Stimulated activated CD4-positive, alpha-beta T cell treated with anti-CD3 and anti-CD28 coated beads, Interleukin-4, amount 100 ng/mL, for 4 hours (primary cell): ENCODE results near the gene GRID1.
"Not testable (repeated sequence)": the region's sequence is repeated elsewhere in the genome, so short reads cannot be mapped to it uniquely, and the experiment has no call there.

ENCODE experiments used
- DNase-seq, 2 experiments: peaks; one replicate each; pipeline ENCODE4 v3.0.0-alpha.2; 2020

The GRID1 gene

DNA sequence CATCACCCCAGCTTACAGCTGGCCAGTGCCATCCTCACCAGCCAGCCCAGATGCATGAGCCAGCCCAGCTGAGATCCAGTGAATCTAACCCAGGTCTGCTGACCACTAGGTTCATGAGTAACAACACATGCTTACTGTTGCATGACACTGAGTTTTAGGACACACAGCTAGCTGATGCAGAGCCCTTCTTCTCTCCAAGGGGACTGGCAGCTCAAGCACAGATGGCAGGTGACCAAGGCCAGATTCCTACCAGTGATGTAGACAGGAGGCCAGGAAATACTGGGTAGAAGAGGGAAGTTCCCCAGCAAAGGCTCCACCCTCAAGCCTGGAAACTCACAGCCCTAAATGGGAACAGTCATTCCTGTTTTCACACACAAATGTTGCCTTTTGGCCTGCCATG, 236.6 kb downstream of the GRID1 start:
- no peak for DNase-seq

- DNase-seq, result no peak
These were observed 238.2 kb downstream of the GRID1 start for GRCh38 chr10:86128360-86128759.

DNA sequence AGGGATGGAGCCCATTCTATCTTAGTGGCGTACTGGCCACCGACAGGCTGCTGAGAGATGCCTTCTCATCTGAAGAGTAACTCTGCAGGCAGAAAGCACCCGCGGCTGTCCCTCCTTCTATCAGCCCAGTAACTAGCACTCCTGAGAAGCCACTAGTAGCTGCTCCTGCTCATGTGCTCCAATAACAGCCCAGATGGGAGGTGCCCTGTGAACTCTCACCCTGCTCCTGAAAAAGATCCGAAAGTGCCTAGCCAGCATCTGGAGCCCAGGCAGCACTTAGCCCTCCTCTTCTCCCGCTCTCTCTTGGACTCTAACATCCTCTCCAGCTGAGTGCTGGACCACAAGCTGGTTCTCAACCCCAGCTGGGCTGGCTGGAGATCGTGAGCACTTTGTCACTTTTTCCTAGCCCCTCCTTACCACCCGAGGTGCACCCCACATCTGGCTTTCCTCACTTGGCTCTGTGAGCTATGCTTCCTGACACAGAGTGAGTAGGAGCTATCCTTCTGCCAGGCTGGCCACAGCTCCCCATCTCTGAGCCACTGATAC, 239.2 kb downstream of the GRID1 start:
- no peak for DNase-seq

- DNase-seq, result no peak
These were observed 241.9 kb downstream of the GRID1 start for GRCh38 chr10:86124734-86125133.

DNA sequence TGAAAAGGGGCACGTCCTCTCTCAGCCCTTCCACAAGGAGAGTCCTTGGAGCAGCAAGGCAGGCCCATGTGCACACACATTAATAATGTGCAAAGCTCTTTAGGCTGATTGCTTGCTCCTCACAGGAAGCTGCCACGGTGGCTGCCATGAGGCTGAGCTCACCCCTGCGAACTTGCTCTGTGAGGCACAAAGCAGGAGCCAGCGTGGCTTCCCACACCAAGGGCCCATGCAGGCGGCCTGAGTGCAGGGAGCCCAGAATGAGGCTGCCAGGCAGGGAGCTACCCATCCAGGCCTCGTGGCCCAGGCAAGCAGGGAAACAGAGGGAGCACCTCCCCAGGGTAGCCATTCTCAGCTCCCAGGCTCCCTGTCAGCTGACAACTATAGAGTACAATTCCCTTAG, 242.9 kb downstream of the GRID1 start:
- DNase-seq, result no peak

GRCh38 chr10:86123304-86123703, 243.3 kb downstream of the GRID1 start:
- DNase-seq, result no peak

DNA sequence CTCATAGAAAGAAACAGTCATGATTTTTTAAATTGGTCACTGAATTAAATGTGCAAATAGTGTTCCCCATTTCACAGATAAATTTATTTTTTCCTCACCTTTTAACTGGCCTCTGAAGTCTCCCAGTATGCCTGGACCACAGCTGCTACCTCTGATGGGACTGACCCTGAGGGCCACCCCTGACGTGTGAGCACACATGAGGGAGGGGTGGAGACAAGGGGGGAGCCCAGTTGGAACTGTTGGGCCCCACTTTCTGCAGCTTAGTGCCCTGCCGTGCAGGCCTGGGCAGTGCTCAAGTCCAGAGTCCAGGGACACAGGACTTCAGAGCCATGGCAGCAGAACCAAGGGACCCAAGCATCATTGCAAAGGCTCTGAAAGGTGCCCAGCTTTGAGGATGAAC, 243.9 kb downstream of the GRID1 start:
- DNase-seq, result no peak

DNA sequence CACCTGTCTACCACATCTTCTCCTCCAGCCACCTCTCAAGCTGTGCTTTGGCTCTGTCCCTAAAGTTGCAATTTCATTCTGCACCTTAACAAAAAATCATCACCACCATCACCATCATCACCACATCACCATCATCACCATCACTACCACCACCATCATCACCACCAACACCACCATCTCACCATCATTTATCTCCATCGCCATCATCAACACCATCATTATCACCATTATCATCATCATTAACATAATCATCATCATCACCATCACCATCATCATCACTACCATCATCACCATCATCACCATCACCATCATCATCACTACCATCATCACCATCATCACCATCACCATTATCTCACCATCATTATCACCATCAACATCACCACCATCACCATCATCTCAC, 245.4 kb downstream of the GRID1 start:
- DNase-seq, result no peak

DNA sequence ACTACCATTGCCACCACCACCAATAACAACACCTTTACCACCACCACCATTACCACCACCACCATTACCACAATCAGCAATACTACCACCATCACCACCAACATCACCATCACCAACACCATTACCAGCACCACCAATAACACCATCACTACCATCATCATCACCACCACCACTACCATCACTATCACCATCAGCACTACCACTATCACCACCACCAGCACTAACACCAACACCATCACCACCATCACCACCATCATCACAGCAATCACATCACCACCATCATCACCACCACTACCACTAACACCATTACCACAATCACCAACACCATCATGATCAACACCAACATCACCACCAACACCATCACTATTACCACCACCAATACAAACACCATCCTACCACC, 249.5 kb downstream of the GRID1 start:
- no peak for DNase-seq

- no peak for DNase-seq
These were observed 252.6 kb downstream of the GRID1 start for GRCh38 chr10:86113983-86114382.

- DNase-seq, result no peak
These were observed 253.1 kb downstream of the GRID1 start for GRCh38 chr10:86113501-86113900.

DNA sequence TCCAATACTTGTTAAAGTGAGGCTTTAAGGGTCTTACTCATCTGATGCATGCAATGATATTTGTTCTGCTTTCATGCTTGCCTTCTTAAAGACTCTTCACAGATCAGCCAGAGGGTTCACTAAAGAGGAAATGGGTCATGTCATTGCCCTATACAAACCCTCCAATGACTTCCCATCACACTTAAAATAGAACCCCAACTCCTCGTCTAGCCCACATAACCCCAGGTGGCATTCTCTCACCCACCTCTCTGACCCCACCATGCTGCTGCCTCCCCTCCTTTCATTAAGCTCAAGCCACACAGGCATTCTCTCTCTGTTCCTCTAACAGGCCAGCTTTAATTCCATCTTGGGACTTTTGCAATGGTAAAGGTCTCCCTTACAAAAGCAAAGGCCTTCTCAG, 253.6 kb downstream of the GRID1 start:
- DNase-seq, result no peak

DNA sequence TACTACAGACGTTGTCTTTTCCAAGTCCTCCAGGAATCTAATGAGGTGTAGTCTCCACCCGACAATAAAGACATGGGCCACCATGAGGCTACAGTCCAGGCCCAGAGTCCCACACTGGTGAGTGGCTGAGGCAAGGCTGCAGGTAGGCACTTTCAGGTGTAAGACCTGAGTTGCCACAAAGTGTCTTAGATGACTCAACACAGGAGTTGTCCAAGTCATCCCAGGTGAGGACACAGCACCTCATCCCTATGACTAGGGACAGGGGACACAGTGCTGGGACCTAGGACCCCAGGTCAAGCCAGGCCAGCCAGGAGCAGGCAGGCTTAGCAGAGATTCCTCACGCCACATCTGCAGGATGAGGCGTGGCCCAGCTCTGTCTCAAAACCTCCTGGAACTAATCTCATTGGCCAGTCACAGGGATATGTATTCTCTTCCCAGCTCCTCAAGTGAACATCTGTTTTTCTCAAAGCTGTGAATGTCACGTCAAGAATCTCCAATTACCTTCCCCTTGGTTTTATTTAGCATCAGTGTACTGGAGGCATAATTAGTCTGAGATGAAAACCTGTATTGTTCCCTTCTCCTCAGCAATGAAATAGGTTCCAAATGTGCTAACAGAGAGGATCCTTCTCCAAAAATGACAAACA, 254.6 kb downstream of the GRID1 start:
- no peak for DNase-seq

DNA sequence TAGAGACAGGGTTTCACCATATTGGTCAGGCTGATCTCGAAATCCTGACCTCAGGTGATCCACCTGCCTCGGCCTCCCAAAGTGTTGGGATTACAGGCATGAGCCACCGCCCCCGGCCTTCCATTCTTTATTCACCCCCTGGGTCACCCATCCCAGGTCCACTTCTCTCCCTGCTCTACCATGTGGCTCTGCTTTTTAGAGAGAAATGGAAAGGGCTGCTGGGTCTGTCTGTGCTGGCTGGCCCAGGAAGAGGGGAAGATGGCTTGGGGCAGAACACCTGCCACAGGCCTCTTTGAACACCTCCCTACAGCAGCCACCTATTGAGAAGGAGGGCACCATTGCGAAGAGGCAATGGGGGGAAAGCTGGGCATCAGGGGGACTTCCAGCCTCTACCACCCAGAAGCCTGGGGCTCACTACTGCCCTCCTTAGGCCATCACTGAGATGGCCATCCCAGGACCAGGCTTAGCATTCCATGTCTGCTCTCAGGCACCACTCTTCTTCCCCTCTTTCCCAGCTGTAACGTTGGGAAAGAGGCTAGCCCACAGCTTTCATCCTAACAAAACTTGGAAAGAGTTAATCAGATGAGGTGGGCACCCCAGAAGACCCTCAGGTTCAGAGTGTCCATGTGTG, 256.3 kb downstream of the GRID1 start:
- DNase-seq, result no peak

DNA sequence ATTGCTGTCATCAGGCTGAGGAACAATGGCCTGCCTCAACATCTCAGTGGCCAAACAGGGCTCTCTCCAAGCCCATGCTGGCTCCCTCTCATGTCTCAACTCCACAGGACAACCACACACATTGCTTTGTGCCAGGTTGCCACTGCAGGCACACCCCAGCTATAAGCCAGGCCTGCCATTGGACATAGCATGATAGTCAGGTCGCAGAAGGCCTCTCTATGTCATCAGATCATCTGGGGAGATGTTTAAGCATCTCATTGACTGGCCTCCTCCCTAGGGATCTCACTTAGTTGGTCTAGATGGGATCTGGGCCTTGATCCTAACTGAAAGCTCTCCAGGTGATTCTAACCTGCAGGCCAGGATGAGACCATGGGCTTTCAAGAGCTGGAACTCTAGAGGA, 257.2 kb downstream of the GRID1 start:
- no peak for DNase-seq

- DNase-seq, result no peak
These were observed 257.9 kb downstream of the GRID1 start for GRCh38 chr10:86108696-86109095.

- not testable (repeated sequence) for DNase-seq
These were observed 258.8 kb downstream of the GRID1 start for GRCh38 chr10:86107611-86108310.

DNA sequence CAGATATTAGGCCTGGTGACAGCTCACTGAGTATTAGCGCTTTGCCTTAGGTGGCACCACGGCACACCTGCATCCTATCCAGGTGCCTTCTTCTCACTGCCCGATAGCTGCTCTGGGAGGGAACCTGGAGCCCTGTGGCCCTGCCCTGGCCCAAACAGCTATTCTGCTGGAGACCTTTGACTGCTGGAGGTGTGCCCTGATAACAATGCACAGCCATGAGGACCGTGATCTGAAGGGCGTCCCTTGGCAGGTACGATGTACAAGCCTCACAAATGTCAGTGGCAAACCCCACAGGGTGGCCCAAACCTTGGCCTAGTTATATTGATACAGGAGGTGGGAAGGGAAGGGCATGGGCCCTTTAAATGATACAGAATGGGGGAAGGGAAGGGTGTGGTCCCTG, 259.5 kb downstream of the GRID1 start:
- DNase-seq, result no peak

GRCh38 chr10:86106616-86107015, 260.0 kb downstream of the GRID1 start:
- DNase-seq, result no peak

GRCh38 chr10:86105640-86106039, 261.0 kb downstream of the GRID1 start:
- DNase-seq, result no peak

- no peak for DNase-seq
These were observed 261.4 kb downstream of the GRID1 start for GRCh38 chr10:86105181-86105580.

DNA sequence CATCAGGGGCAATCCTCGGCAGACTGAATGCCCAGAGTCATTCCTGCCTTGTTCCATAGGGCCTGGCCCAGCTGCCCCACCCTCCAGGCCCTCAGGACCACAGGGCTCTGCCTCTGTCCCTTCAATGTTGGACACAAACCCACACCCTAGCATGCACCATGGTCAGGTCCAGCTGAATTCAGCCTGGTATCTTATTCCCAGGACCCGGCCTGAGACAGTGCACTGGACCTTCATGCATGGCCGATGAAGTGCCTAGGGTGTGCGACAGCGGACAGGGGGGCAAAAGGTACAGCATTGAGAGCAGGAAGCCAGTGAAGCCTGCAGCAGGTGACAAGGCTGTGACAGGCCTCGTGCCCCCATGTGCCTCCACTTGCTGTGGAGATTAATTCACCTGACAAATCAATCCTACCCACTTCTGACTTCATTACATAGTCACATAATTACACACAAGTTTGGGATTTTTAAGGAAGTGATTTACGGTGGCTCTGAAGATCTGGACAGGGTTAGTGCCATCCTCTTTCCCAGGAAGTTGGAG, 261.9 kb downstream of the GRID1 start:
- no peak for DNase-seq

- no peak for DNase-seq
These were observed 262.4 kb downstream of the GRID1 start for GRCh38 chr10:86104156-86104555.
